Muscle of leg (tissue), 11 donors: ENCODE results near the gene COG1. TPM values are rescaled to one million over a fixed set of nuclear protein-coding genes. Genes with fewer than 3 reads are reported as not detected.

Experiments used
- DNase-seq: peaks from one replicate; pipeline ENCODE4 v3.0.0; 2013
- H3K27ac ChIP-seq: one replicate; pipeline ENCODE4 v1.5.1; 2013; ENCODE audit warnings: mild to moderate bottlenecking, low read length, control low read depth
- H3K27me3 ChIP-seq: one replicate; pipeline ENCODE4 v1.6.1; 2013; ENCODE audit warnings: low read length; ENCODE audit not compliant: control insufficient read depth, insufficient read depth
- H3K36me3 ChIP-seq: one replicate; pipeline ENCODE4 v1.6.1; 2013; ENCODE audit warnings: low read length; ENCODE audit not compliant: control insufficient read depth, insufficient read depth
- H3K4me1 ChIP-seq: one replicate; pipeline ENCODE4 v1.6.1; 2013; ENCODE audit warnings: low read length; ENCODE audit not compliant: control insufficient read depth, insufficient read depth
- H3K4me3 ChIP-seq: one replicate; pipeline ENCODE4 v1.5.1; 2013; ENCODE audit warnings: low read length, control low read depth
- H3K9me3 ChIP-seq: replicated peaks from 2 replicates; pipeline ENCODE4 v1.6.1; 2013; ENCODE audit warnings: low read depth, low read length; ENCODE audit not compliant: control insufficient read depth
- WGBS: methylation state at CpG from one replicate; pipeline ENCODE4 v1.1.5; 2013; ENCODE audit warnings: missing lambda C conversion rate; ENCODE audit not compliant: insufficient coverage; 5-methylcytosine and 5-hydroxymethylcytosine counted together
- polyA plus RNA-seq, 8 donors: library from polyadenylated mRNA; unstranded; fragments of 120-200 nt; gene quantifications; one replicate each; pipeline versions ENCODE4 v1.2.1 to v1.2.3, GENCODE V29; 2013; ENCODE audit warnings: inconsistent platforms in 1 of 8, low replicate concordance in 1 of 8; ENCODE audit not compliant: insufficient read length in 8 of 8, insufficient read depth in 1 of 8
- total RNA-seq: library from RNA; stranded (reverse); fragments of 120-200 nt; gene quantifications from one replicate; pipeline ENCODE4 v1.2.4, GENCODE V29; 2013

COG1 gene
- total and polyA plus RNA-seq, 9 donors, result 23.3 to 41.8 (median 30.6) TPM

DNA sequence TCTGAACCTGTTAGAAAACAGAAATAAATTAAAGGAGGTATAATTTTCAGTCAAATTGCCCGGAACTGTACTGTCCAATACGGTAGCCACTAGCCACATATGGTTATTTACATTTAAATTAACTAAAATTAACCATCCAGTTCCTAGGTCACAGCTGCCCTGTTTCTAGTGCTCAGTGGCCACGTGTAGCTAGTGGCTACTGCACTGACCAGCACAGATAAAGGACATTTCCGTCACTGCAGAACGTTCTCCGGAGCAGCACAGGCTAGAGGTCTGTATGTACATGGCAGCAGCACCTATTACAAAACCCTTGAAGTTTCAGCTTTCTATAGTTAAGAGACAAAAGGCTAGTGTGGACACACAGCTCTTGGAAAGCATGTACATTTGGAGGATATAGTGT is 35.1 kb downstream of the COG1 start:
- Histone ChIP-seq H3K36me3 (no peaks in the 10 kb centered on the region), H3K27me3 (no peaks in the 10 kb centered on the region), H3K4me3 (no peak overlapping the region), H3K27ac (peak overlapping the region; percentile 57), H3K4me1 (peaks cover 13% of the 10 kb centered on the region), H3K9me3 (no peaks in the 10 kb centered on the region)
- WGBS, result 50% methylated on average over 1 of the region's 6 CpGs
- DNase-seq, result no peak

DNA sequence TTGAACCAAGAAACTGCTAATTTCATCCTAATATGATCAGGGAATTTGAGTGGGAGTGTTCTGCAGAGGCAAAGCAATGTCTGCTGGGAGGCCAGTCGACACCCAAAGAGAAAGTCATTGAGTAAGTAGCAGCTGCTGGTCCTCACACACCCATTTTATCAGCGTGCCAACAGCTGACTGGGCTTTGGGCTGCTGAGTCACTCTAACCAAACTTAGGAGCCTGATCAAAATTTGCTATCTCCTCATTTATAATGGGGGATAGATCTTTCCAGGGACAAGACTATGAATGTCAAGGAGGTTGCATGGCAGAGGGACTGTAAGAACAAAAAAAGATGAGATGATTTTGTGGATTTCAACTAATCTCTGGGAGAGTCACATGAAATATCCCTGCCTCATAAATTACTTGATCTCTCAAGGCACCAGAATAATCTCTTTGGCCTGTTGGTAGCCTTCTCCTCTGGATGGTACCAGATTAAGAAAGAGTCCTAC is 35.9 kb downstream of the COG1 start:
- DNase-seq, result peak; percentile 75
- Histone ChIP-seq H3K4me1 (peaks cover 21% of the 10 kb centered on the region), H3K4me3 (no peak overlapping the region), H3K27ac (peak overlapping the region; percentile 86), H3K27me3 (no peaks in the 10 kb centered on the region), H3K9me3 (no peaks in the 10 kb centered on the region), H3K36me3 (no peaks in the 10 kb centered on the region)
- no CpG with 5 or more reads among the region's 2 CpGs for whole genome bisulfite sequencing

DNA sequence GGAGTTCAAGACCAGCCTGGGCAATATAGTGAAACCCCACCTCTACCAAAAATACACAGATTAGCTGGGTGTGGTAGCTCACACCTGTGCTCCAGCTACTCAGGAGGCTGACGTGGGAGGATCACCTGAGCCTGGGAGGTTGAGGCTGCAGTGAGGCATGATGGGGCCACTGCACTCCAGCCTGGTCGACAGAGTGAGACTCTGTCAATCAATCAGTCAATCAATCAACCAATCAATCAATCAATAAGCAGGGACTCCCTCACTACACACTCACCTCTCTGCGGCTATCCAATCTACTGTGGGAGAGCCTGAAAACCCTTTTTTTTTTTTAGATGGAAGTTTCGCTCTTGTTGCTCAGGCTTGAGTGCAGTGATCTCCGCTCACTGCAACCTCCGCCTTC is 37.2 kb downstream of the COG1 start:
- 100% methylated on average over 1 of the region's 6 CpGs for WGBS
- Histone ChIP-seq H3K9me3 (no peaks in the 10 kb centered on the region), H3K36me3 (no peaks in the 10 kb centered on the region), H3K4me1 (peaks cover 21% of the 10 kb centered on the region), H3K27me3 (no peaks in the 10 kb centered on the region), H3K27ac (peak overlapping the region; percentile 3), H3K4me3 (no peak overlapping the region)
- DNase-seq, result no peak

GRCh38 chr17:73231395-73231794 is 38.5 kb downstream of the COG1 start:
- no peak for DNase-seq
- Histone ChIP-seq H3K36me3 (peaks cover 10% of the 10 kb centered on the region), H3K27me3 (no peaks in the 10 kb centered on the region), H3K9me3 (no peaks in the 10 kb centered on the region), H3K4me1 (peaks cover 21% of the 10 kb centered on the region), H3K27ac (peak overlapping the region; percentile 86), H3K4me3 (peak overlapping the region; percentile 98)
- WGBS, result 0% methylated on average over 19 of the region's 20 CpGs

- Histone ChIP-seq H3K4me1 (peaks cover 23% of the 10 kb centered on the region), H3K9me3 (no peaks in the 10 kb centered on the region), H3K27ac (peak overlapping the region; percentile 86), H3K27me3 (no peaks in the 10 kb centered on the region), H3K36me3 (peaks cover 16% of the 10 kb centered on the region), H3K4me3 (peak overlapping the region; percentile 98)
- under 1% methylated on average over 25 of the region's 63 CpGs for WGBS
- peak; percentile 98 for DNase-seq
Observed at GRCh38 chr17:73231841-73232586, 39.2 kb downstream of the COG1 start.

DNA sequence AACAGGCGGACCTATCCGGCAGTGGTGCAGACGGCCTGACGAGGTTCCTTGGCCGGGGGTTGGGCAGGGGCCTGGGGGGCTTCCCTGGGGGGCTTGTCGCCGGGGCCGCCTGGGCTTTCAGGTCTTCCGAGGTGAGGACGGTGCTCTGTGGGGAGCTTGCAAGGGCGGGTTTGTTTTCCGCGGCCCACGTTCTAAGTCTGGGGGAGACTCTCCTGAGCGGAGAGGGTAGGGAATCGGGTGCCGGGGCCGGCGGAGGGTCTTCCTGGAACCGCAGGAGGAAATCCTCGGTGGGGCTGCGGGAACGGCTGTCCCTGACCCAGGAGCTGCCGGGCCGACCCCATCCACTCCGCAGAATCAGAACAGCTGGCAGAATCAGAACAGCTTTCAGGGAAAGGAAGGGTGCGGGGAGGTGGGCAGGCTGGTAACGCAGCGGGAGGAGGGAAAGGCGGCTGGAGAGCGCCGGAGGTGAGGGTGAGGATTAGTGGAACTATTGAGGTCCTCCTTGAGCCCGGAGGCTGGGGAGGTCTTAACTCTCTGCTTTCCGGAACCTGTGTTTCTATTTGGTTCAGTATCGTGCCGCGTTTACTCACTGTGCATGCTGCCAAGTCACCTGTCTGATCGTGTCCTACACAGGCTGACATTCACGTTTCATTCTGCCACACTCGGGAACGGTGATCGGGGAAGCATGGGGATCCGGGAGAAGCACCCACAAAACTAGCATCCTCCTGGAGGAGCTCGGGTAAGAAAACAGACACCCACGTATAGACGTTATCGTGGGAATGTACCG is 39.9 kb downstream of the COG1 start:
- Histone ChIP-seq H3K27ac (peak overlapping the region; percentile 66), H3K9me3 (no peaks in the 10 kb centered on the region), H3K4me1 (peaks cover 23% of the 10 kb centered on the region), H3K36me3 (peaks cover 24% of the 10 kb centered on the region), H3K4me3 (peak overlapping the region; percentile 98), H3K27me3 (no peaks in the 10 kb centered on the region)
- DNase-seq, result peak; percentile 49
- under 1% methylated on average over 30 of the region's 48 CpGs for WGBS

DNA sequence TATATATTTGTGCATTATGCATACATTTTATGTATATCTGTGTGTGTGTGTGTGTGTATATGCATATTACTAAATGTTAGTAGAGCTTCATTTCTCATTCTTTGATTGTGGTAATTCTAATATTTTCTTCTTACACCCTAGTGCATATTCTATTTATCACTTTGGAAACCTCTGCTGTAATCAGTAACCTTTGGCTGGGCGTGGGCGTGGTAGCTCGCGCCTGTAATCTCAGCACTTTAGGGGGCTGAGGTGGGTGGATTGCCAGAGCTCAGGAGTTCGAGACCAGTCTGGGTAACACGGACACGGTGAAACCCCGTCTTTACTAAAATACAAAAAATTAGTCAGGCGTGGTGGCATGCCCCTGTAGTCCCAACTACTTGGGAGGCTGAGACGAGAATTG is 41.9 kb downstream of the COG1 start:
- H3K4me3 ChIP-seq, result no peak overlapping the region
- H3K9me3 ChIP-seq, result no peaks in the 10 kb centered on the region
- DNase-seq, result no peak
- H3K36me3 ChIP-seq, result peaks cover 28% of the 10 kb centered on the region
- 97% methylated on average over 6 of the region's 10 CpGs for WGBS
- H3K27ac ChIP-seq, result no peak overlapping the region
- H3K4me1 ChIP-seq, result peaks cover 18% of the 10 kb centered on the region
- H3K27me3 ChIP-seq, result no peaks in the 10 kb centered on the region

DNA sequence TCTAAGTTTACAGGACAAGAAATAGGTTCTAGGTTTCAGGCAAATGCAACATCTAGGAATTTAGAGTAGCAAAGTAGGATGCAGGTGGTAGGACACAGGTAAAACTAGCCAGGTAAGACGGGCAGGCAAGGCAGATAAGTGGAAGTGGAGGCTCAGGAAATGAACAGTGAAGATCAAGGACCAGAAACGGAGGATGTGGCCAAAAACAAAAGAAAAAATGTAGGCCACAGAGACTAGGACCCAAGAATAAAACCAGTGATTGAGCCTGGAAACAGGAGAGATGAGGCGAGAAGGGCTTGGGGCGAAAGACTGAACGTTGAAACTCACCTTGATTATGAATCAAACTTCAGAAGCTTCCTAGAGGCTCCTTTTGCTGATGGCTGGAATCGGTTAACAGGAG is 44.9 kb downstream of the COG1 start:
- H3K27me3 ChIP-seq, result no peaks in the 10 kb centered on the region
- H3K4me3 ChIP-seq, result no peak overlapping the region
- 73% methylated on average over 5 of the region's 6 CpGs for WGBS
- H3K9me3 ChIP-seq, result no peaks in the 10 kb centered on the region
- H3K4me1 ChIP-seq, result peaks cover 10% of the 10 kb centered on the region
- H3K36me3 ChIP-seq, result peaks cover 40% of the 10 kb centered on the region
- H3K27ac ChIP-seq, result no peak overlapping the region
- no peak for DNase-seq

DNA sequence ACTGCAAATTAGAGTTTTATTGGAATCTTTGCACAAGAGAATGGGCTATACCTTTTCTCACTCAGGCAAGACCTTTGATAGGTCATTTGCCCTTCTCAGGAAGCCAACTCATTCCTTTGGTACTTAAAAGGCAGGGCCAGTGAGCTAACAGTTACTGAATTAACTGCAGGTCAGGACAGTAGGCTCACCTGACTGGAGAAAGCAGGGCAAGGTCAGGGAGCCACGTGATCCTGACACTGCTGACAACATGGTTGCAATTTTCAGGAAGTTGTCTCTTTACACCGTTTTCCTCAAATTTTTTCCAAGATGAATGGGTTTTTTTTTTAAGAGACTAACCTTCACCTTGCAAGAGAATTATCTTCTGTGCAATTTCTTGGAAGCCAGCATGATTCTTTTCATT is 47.7 kb downstream of the COG1 start:
- no peak for DNase-seq
- Histone ChIP-seq H3K27ac (no peak overlapping the region), H3K27me3 (no peaks in the 10 kb centered on the region), H3K36me3 (peaks cover 45% of the 10 kb centered on the region), H3K4me3 (no peak overlapping the region), H3K4me1 (peaks cover 2% of the 10 kb centered on the region), H3K9me3 (no peaks in the 10 kb centered on the region)
- 63% methylated on average over 1 of the region's 2 CpGs for whole genome bisulfite sequencing

DNA sequence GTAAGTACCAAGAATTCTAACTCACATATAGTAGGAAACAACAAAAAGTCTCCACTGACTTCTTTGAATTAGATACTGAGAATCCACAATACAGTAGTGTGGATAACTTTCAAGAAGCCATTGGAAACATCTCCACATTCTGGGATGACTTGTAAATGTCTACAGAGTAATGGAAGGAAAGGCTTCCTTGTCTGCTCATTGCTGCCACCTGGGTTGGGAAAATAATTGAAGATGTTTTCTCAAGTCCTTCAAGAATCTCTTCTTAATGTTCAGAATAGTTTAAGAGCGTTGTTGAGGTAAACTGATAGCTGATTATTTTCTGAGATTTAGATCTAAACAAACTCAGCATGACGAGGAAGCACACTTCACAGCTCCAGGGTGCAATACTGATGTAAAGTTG is 54.9 kb downstream of the COG1 start:
- H3K36me3 ChIP-seq, result peaks cover 21% of the 10 kb centered on the region
- H3K27me3 ChIP-seq, result no peaks in the 10 kb centered on the region
- DNase-seq, result no peak
- H3K27ac ChIP-seq, result no peak overlapping the region
- H3K9me3 ChIP-seq, result no peaks in the 10 kb centered on the region
- H3K4me1 ChIP-seq, result peaks cover 19% of the 10 kb centered on the region
- no peak overlapping the region for H3K4me3 ChIP-seq
- 60% methylated on average over 1 of the region's 2 CpGs for WGBS
